HCT116 (cell line): ENCODE results near the gene RPL31. TPM values are rescaled to one million over a fixed set of nuclear protein-coding genes. Genes with fewer than 3 reads are reported as not detected.
A peak's percentile ranks its signal among the peaks of the same experiment; 100 is the strongest.

Experiments
- ATAC-seq: fragments of 200-7000 bp; cut with Tn5 transposase; 2 replicates; pipeline ENCODE4 v1.9.1; 2020; ENCODE audit warnings: mild to moderate bottlenecking, moderate library complexity
- BruUV-seq: library from RNA; stranded (reverse); fragments of 400-500 nt; replicated peaks from 2 replicates; lab custom pipeline; 2021; lab: Mats Ljungman, UMichigan
- CTCF ChIA-PET: fragments of 300-600 bp; sonication (Branson Sonifier 250); formaldehyde crosslinking; loops from one replicate; lab custom pipeline; 2021; ENCODE audit warnings: antibody characterized with exemption; lab: Charles Lee
- POLR2A ChIA-PET: fragments of 300-600, 350-600 bp; sonication (Branson Sonifier 250); formaldehyde crosslinking; loops from one replicate; lab custom pipeline; 2021; ENCODE audit warnings: antibody characterized with exemption; lab: Charles Lee
- RAD21 ChIA-PET, 2 experiments: fragments of 300-600 bp; sonication (Branson Sonifier 250); formaldehyde crosslinking; loops; one replicate each; lab custom pipeline; 2023; ENCODE audit warnings: low total read pairs in 2 of 2; ENCODE audit not compliant: uncharacterized antibody in 2 of 2, unreplicated experiment in 2 of 2, low non-redundant PET in 1 of 2; lab: Charles Lee
- DNase-seq: peaks from one replicate; pipeline ENCODE4 v3.0.0-alpha.2; 2010; ENCODE audit warnings: low read depth, low spot score
- H2AFZ ChIP-seq: fragments of 200-600 bp; shearing (Covaris generic), sonication (generic); 2 replicates; pipeline ENCODE4 v1.6.1; 2017; ENCODE audit warnings: low read depth, mixed run types, mixed read lengths, antibody characterized with exemption, low read length; ENCODE audit not compliant: poor library complexity, severe bottlenecking
- H3K27ac ChIP-seq: 2 replicates; pipeline ENCODE4 v1.5.1; 2012; ENCODE audit warnings: low read depth, low read length
- H3K27me3 ChIP-seq: fragments of 200-600 bp; sonication (generic); 2 replicates; pipeline ENCODE4 v1.6.1; 2016; ENCODE audit warnings: mixed run types, low read length, mixed read lengths; ENCODE audit not compliant: insufficient read depth
- H3K36me3 ChIP-seq, 2 experiments: fragments of 200-500 bp in 1 of 2; fragments of 200-600 bp in 1 of 2; sonication (Bioruptor generic) in 1 of 2; sonication (generic) in 1 of 2; 2 replicates each; pipeline versions ENCODE4 v1.5.1 to v1.6.1; 2014 to 2016; ENCODE audit warnings: low read length in 2 of 2, inconsistent platforms in 1 of 2, mixed read lengths in 1 of 2, mixed run types in 1 of 2; ENCODE audit not compliant: insufficient read depth in 2 of 2, control insufficient read depth in 1 of 2
- H3K4me1 ChIP-seq, 2 experiments: fragments of 200-600 bp in 1 of 2; sonication (generic) in 1 of 2; 2 replicates each; pipeline versions ENCODE4 v1.5.1 to v1.6.1; 2012 to 2017; ENCODE audit warnings: low read length in 2 of 2, inconsistent platforms in 1 of 2, mild to moderate bottlenecking in 1 of 2, mixed read lengths in 1 of 2, mixed run types in 1 of 2, moderate library complexity in 1 of 2; ENCODE audit not compliant: insufficient read depth in 2 of 2, control insufficient read depth in 1 of 2
- H3K4me2 ChIP-seq: fragments of 200-600 bp; sonication (generic); 2 replicates; pipeline ENCODE4 v1.6.1; 2017; ENCODE audit warnings: mixed run types, low read length, mixed read lengths
- H3K4me3 ChIP-seq, 2 experiments: fragments of 200-600 bp in 1 of 2; sonication (generic) in 1 of 2; replicated peaks in 1 of 2; 2 replicates each; pipeline ENCODE4 v1.5.1; 2011 to 2016; ENCODE audit warnings: low read length in 2 of 2, control low read depth in 1 of 2, low read depth in 1 of 2, mild to moderate bottlenecking in 1 of 2, mixed read lengths in 1 of 2, mixed run types in 1 of 2
- H3K79me2 ChIP-seq: fragments of 200-600 bp; sonication (generic); 2 replicates; pipeline ENCODE4 v1.6.1; 2017; ENCODE audit warnings: mild to moderate bottlenecking, mixed run types, low read length, moderate library complexity, mixed read lengths; ENCODE audit not compliant: insufficient read depth
- H3K9ac ChIP-seq: fragments of 200-600 bp; sonication (generic); 2 replicates; pipeline ENCODE4 v1.6.1; 2016; ENCODE audit warnings: low read length, mixed read lengths
- H3K9me2 ChIP-seq: fragments of 200-600 bp; sonication (generic), shearing (Covaris generic); 2 replicates; pipeline ENCODE4 v1.6.1; 2017; ENCODE audit warnings: mixed run types, mild to moderate bottlenecking, moderate library complexity; ENCODE audit not compliant: insufficient read depth
- H3K9me3 ChIP-seq, 2 experiments: fragments of 200-500 bp in 1 of 2; fragments of 200-600 bp in 1 of 2; sonication (Bioruptor generic) in 1 of 2; sonication (generic) in 1 of 2; 2 replicates each; pipeline ENCODE4 v1.6.1; 2014 to 2017; ENCODE audit warnings: low read length in 2 of 2, mixed read lengths in 2 of 2, inconsistent platforms in 1 of 2, low read depth in 1 of 2, mild to moderate bottlenecking in 1 of 2, mixed run types in 1 of 2, moderate library complexity in 1 of 2; ENCODE audit not compliant: control insufficient read depth in 1 of 2, insufficient read depth in 1 of 2
- H4K20me1 ChIP-seq: fragments of 200-600 bp; sonication (generic), shearing (Covaris generic); 2 replicates; pipeline ENCODE4 v1.6.1; 2017; ENCODE audit warnings: mixed run types, mild to moderate bottlenecking, moderate library complexity; ENCODE audit not compliant: insufficient read depth
- ATF3 ChIP-seq: IDR thresholded peaks from 2 replicates; pipeline ENCODE4 v1.6.1; 2012
- CBX3 ChIP-seq: IDR thresholded peaks from 2 replicates; pipeline ENCODE4 v1.6.1; 2012; ENCODE audit warnings: low read depth
- CTCF ChIP-seq, 3 experiments: fragments of 200-600 bp in 1 of 3; sonication (generic) in 1 of 3; IDR thresholded peaks in 2 of 3; conservative IDR thresholded peaks in 1 of 3; 2 replicates each; pipeline ENCODE4 v1.5.1; 2012 to 2017; ENCODE audit warnings: low read depth in 2 of 3, low read length in 2 of 3, antibody characterized with exemption in 1 of 3, borderline replicate concordance in 1 of 3, control low read depth in 1 of 3, mild to moderate bottlenecking in 1 of 3, mixed read lengths in 1 of 3, mixed run types in 1 of 3, moderate library complexity in 1 of 3; ENCODE audit not compliant: insufficient read depth in 1 of 3
- EZH2phosphoT487 ChIP-seq: fragments of 200-600 bp; IDR thresholded peaks from 2 replicates; pipeline ENCODE4 v1.6.1; 2018; ENCODE audit warnings: antibody characterized with exemption, borderline replicate concordance
- FOSL1 ChIP-seq: IDR thresholded peaks from 2 replicates; pipeline ENCODE4 v1.6.1; 2012; ENCODE audit warnings: low read depth
- JUND ChIP-seq: IDR thresholded peaks from 2 replicates; pipeline ENCODE4 v1.6.1; 2012
- POLR2A ChIP-seq: IDR thresholded peaks from 2 replicates; pipeline ENCODE4 v1.7.0; 2011; ENCODE audit warnings: borderline replicate concordance; ENCODE audit not compliant: insufficient read depth, insufficient read length; ENCODE audit errors: extremely low read depth
- POLR2AphosphoS5 ChIP-seq: IDR thresholded peaks from 2 replicates; pipeline ENCODE4 v1.6.1; 2011; ENCODE audit warnings: mild to moderate bottlenecking, low read depth, low read length, moderate library complexity
- SIN3A ChIP-seq: IDR thresholded peaks from 2 replicates; pipeline ENCODE4 v1.6.1; 2012; ENCODE audit warnings: low read depth
- SP1 ChIP-seq: IDR thresholded peaks from 2 replicates; pipeline ENCODE4 v1.6.1; 2012; ENCODE audit warnings: low read depth
- YY1 ChIP-seq: IDR thresholded peaks from 2 replicates; pipeline ENCODE4 v1.6.1; 2011; ENCODE audit warnings: low read length, low read depth, moderate library complexity, mild to moderate bottlenecking; ENCODE audit not compliant: insufficient replicate concordance; ENCODE audit errors: extremely low read depth
- ZFX ChIP-seq: fragments of 450-650 bp; IDR thresholded peaks from 2 replicates; pipeline ENCODE4 v1.6.1; 2017
- ZNF274 ChIP-seq: fragments of 200-500 bp; sonication (Bioruptor generic); IDR thresholded peaks from 2 replicates; pipeline ENCODE4 v1.6.1; 2014; ENCODE audit warnings: mild to moderate bottlenecking, low read depth, low read length, inconsistent platforms
- intact Hi-C: fragments of 100-400 bp; cut with micrococcal nuclease; formaldehyde crosslinking; loops from 2 replicates; pipeline ENCODE4 v1.10.0; 2022
- total RNA-seq: library from RNA; stranded (reverse); gene quantifications from one replicate; pipeline ENCODE4 v1.2.1, GENCODE V29; 2021; ENCODE audit not compliant: unreplicated experiment
- TF ChIP-seq, protein P1 (sequence below): IDR thresholded peaks from 2 replicates; pipeline ENCODE4 v1.6.1; 2012; ENCODE audit warnings: low read depth
- TF ChIP-seq, protein P2 (sequence below): IDR thresholded peaks from 2 replicates; pipeline ENCODE4 v1.6.1; 2011; ENCODE audit warnings: mild to moderate bottlenecking, low read length, moderate library complexity; ENCODE audit not compliant: insufficient replicate concordance; ENCODE audit errors: extremely low read depth

The RPL31 gene
- total RNA-seq, 1 experiment from 2014 or later: 1,340 TPM

DNA sequence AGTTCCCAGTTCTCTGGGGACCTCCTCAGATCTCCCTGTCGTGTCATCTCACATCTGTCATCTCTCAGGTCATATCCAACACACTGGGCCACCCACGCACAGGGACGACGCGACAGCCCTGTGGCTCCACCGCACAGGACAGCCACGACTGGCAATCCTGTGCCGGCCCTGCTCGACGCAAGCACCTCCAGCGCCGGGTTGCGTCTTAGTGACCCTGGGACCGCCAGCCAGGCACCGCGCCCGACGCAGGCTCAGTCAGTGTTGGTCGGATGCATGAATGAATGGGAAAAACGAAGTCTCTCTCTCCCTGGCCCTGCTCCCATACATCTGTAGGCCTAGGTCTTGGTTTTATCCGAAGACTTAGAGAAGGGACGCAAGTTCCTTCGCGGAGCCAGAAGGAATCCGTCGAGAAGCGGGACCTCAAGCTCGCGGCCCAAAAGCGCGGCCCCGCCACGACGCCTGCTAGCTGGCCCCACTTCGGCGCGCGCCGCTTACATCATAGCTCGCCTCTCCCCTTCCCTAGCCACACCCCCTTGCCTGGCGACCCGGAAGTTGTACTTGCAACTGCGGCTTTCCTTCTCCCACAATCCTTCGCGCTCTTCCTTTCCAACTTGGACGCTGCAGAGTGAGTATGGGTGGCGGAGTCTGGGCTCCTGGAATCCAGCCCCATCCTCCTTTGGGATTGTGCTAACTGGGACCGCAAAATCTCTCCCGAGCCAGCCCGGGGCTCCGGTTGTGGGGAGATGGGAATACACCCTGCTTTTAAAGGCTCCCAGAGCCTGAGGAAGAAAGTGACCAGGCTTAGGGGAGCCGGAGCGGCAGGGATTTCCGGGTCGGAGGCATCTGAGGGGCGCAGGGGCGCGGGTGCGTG, at the start of gene RPL31 (continued):
- TF ChIP-seq, protein P1, sequence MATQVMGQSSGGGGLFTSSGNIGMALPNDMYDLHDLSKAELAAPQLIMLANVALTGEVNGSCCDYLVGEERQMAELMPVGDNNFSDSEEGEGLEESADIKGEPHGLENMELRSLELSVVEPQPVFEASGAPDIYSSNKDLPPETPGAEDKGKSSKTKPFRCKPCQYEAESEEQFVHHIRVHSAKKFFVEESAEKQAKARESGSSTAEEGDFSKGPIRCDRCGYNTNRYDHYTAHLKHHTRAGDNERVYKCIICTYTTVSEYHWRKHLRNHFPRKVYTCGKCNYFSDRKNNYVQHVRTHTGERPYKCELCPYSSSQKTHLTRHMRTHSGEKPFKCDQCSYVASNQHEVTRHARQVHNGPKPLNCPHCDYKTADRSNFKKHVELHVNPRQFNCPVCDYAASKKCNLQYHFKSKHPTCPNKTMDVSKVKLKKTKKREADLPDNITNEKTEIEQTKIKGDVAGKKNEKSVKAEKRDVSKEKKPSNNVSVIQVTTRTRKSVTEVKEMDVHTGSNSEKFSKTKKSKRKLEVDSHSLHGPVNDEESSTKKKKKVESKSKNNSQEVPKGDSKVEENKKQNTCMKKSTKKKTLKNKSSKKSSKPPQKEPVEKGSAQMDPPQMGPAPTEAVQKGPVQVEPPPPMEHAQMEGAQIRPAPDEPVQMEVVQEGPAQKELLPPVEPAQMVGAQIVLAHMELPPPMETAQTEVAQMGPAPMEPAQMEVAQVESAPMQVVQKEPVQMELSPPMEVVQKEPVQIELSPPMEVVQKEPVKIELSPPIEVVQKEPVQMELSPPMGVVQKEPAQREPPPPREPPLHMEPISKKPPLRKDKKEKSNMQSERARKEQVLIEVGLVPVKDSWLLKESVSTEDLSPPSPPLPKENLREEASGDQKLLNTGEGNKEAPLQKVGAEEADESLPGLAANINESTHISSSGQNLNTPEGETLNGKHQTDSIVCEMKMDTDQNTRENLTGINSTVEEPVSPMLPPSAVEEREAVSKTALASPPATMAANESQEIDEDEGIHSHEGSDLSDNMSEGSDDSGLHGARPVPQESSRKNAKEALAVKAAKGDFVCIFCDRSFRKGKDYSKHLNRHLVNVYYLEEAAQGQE: no peak
- peak; percentile 97 for TF ChIP-seq POLR2A
- peak; percentile 86 for TF ChIP-seq YY1
- TF ChIP-seq FOSL1: no peak
- TF ChIP-seq CBX3: peak; percentile 78; the same call in 1 of the 2 replicates
- TF ChIP-seq ZNF274: no peak
- TF ChIP-seq SIN3A: peak; percentile 81; the same call in 1 of the 2 replicates

GRCh38 chr2:100952512-100952911, 49.6 kb upstream of the RPL31 start:
- H3K4me1 ChIP-seq: no peaks in the 10 kb centered on the region
- DNase-seq: no peak
- no TSS peak for BruUV-seq
- no peaks in the 10 kb centered on the region for H3K27me3 ChIP-seq
- H3K27ac ChIP-seq: no peak overlapping the region
- H3K4me2 ChIP-seq: no peak overlapping the region
- no peak for ATAC-seq
- no peaks in the 10 kb centered on the region for H3K9me2 ChIP-seq
- no peaks in the 10 kb centered on the region for H4K20me1 ChIP-seq
- no peaks in the 10 kb centered on the region for H3K79me2 ChIP-seq
- no peaks in the 10 kb centered on the region for H3K36me3 ChIP-seq
- CTCF ChIA-PET: no interaction called here
- H3K4me3 ChIP-seq: no peak overlapping the region
- no peaks in the 10 kb centered on the region for H3K9me3 ChIP-seq
- no peak overlapping the region for H3K9ac ChIP-seq
- RAD21 ChIA-PET: no interaction called here
- TF ChIP-seq SP1: no peak
- TF ChIP-seq ATF3: no peak
- no peak for TF ChIP-seq POLR2AphosphoS5
- TF ChIP-seq POLR2A: no peak
- TF ChIP-seq ZFX: no peak
- TF ChIP-seq EZH2phosphoT487: no peak
- no peak for TF ChIP-seq JUND
- TF ChIP-seq ZNF274: no peak
- TF ChIP-seq, protein P2, sequence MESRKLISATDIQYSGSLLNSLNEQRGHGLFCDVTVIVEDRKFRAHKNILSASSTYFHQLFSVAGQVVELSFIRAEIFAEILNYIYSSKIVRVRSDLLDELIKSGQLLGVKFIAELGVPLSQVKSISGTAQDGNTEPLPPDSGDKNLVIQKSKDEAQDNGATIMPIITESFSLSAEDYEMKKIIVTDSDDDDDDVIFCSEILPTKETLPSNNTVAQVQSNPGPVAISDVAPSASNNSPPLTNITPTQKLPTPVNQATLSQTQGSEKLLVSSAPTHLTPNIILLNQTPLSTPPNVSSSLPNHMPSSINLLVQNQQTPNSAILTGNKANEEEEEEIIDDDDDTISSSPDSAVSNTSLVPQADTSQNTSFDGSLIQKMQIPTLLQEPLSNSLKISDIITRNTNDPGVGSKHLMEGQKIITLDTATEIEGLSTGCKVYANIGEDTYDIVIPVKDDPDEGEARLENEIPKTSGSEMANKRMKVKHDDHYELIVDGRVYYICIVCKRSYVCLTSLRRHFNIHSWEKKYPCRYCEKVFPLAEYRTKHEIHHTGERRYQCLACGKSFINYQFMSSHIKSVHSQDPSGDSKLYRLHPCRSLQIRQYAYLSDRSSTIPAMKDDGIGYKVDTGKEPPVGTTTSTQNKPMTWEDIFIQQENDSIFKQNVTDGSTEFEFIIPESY: no peak
- TF ChIP-seq CTCF (IDR thresholded peaks at IDR 0.05 in 2 of 3, conservative IDR thresholded peaks at IDR 0.05 in 1 of 3; ENCODE audit: borderline replicate concordance in 1 of 3, insufficient read depth in 1 of 3, low read depth in 2 of 3, low read length in 2 of 3): no peak
- POLR2A ChIA-PET: no interaction called here
- H2AFZ ChIP-seq: no peak overlapping the region
- intact Hi-C loops: no loop called here
